Activated CD4-positive, alpha-beta memory T cell treated with anti-CD3 and anti-CD28 coated beads for 36 hours (primary cell): ENCODE results near the gene HMGB1. TPM values are rescaled to one million over a fixed set of nuclear protein-coding genes. Genes with fewer than 3 reads are reported as not detected.
"Not testable (repeated sequence)": the region's sequence is repeated elsewhere in the genome, so short reads cannot be mapped to it uniquely, and the experiment has no call there.

Source experiments
- CTCF ChIA-PET: fragments of 350-600 bp; sonication (Branson Sonifier 250); formaldehyde crosslinking; loops from one replicate; lab custom pipeline; 2021; ENCODE audit warnings: antibody characterized with exemption, inconsistent platforms; lab: Charles Lee
- POLR2A ChIA-PET: fragments of 350-600 bp; sonication (Branson Sonifier 250); formaldehyde crosslinking; loops from one replicate; lab custom pipeline; 2021; ENCODE audit warnings: antibody characterized with exemption; lab: Charles Lee
- DNase-seq: peaks from one replicate; pipeline ENCODE4 v3.0.0-alpha.2; 2020
- H3K27ac Mint-ChIP-seq: one replicate; pipeline ENCODE4 v1.8.0; 2021; ENCODE audit warnings: mixed read lengths
- H3K27me3 Mint-ChIP-seq: one replicate; pipeline ENCODE4 v1.8.0; 2021; ENCODE audit warnings: mixed read lengths
- H3K36me3 Mint-ChIP-seq: one replicate; pipeline ENCODE4 v1.8.0; 2021; ENCODE audit warnings: mixed read lengths
- H3K4me1 Mint-ChIP-seq: one replicate; pipeline ENCODE4 v1.8.0; 2021; ENCODE audit warnings: low read depth, mixed read lengths
- H3K4me3 Mint-ChIP-seq: one replicate; pipeline ENCODE4 v1.8.0; 2021; ENCODE audit warnings: mild to moderate bottlenecking, mixed read lengths
- H3K9me3 Mint-ChIP-seq: one replicate; pipeline ENCODE4 v1.8.0; 2021; ENCODE audit warnings: mixed read lengths
- intact Hi-C: fragments of 100-400 bp; cut with micrococcal nuclease; formaldehyde crosslinking; loops from one replicate; pipeline ENCODE4 v1.15.1; 2023
- total RNA-seq, 2 experiments: library from RNA; stranded (reverse); gene quantifications; one replicate each; pipeline ENCODE4 v1.2.3, GENCODE V29; 2021

The HMGB1 gene
- total RNA-seq, 2 experiments from 2014 or later, result 689 to 693 TPM

DNA sequence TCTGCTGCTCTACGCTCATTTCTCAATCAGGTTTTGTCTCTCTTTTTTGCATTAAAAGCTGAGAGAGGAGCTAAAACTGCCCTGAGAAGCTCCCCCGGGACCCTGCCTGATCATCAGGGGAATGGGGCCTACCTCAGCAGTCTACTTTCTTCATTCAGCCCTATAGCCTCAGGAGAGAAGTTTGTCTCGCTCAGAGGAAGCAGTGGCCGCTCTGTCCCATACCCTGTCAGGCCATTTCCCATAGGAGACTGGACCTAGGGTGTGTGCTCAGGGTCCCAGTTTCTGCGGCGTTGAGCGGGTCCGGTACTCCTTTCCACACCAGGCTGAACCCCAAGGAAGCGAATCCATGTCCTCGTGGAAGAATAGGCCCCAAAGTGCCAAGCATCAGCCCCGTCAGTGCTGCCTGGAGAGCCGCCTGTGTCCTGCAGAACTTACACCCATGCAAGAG lies 21.8 kb downstream of the HMGB1 start:
- H3K4me3 Mint-ChIP-seq, result no peak overlapping the region
- CTCF ChIA-PET, result no interaction called here
- peaks cover 3% of the 10 kb centered on the region for H3K27me3 Mint-ChIP-seq
- H3K36me3 Mint-ChIP-seq, result no peaks in the 10 kb centered on the region
- POLR2A ChIA-PET, result no interaction called here
- H3K27ac Mint-ChIP-seq, result no peak overlapping the region
- intact Hi-C loops, result no loop called here
- H3K4me1 Mint-ChIP-seq, result peaks cover 5% of the 10 kb centered on the region
- no peaks in the 10 kb centered on the region for H3K9me3 Mint-ChIP-seq
- DNase-seq, result no peak

DNA sequence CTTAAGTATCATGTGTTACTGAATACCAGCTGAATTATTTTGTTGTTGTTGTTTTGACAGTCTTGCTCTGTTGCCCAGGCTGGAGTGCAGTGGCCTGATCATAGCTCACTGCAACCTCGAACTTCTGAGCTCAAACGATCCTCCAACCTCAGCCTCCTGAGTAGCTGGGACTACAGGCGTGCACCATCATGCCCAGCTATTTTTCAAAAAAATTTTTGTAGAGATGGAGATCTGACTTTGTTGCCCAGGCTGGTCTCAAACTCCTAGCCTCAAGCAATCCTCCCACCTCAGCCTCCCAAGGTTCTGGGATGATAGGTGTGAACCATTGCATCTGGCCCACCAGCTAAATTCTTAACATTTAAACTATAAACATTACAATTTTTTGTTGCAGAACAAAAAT lies 22.2 kb downstream of the HMGB1 start:
- H3K4me3 Mint-ChIP-seq, CTCF ChIA-PET, H3K27ac Mint-ChIP-seq, H3K36me3 Mint-ChIP-seq, H3K27me3 Mint-ChIP-seq, H3K4me1 Mint-ChIP-seq, H3K9me3 Mint-ChIP-seq, POLR2A ChIA-PET, DNase-seq, intact Hi-C loops: not testable (repeated sequence)

DNA sequence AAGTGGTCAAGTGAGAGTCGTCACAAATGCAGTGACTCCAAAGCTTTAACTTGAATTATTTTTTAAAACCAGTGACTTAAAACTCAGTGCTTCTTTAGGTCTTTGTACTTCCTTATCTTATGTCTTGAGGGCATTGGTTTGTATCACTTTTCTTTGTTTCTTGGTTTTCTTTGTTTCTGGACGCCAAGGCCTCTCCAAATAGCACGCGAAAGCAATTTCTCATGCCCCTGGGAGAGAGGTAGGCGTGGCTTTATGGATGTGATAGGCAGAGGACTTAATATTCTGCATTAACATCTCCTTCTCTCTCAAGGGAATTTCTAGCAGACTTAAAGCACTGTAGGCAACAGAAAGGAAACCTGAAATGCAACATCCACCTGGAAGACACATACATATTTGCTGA lies 22.8 kb downstream of the HMGB1 start:
- no peaks in the 10 kb centered on the region for H3K9me3 Mint-ChIP-seq
- peaks cover 3% of the 10 kb centered on the region for H3K27me3 Mint-ChIP-seq
- H3K4me1 Mint-ChIP-seq, result peaks cover 5% of the 10 kb centered on the region
- ChIA-PET POLR2A (no interaction called here), CTCF (no interaction called here)
- no peak overlapping the region for H3K4me3 Mint-ChIP-seq
- intact Hi-C loops, result no loop called here
- H3K27ac Mint-ChIP-seq, result no peak overlapping the region
- no peak for DNase-seq
- H3K36me3 Mint-ChIP-seq, result no peaks in the 10 kb centered on the region

DNA sequence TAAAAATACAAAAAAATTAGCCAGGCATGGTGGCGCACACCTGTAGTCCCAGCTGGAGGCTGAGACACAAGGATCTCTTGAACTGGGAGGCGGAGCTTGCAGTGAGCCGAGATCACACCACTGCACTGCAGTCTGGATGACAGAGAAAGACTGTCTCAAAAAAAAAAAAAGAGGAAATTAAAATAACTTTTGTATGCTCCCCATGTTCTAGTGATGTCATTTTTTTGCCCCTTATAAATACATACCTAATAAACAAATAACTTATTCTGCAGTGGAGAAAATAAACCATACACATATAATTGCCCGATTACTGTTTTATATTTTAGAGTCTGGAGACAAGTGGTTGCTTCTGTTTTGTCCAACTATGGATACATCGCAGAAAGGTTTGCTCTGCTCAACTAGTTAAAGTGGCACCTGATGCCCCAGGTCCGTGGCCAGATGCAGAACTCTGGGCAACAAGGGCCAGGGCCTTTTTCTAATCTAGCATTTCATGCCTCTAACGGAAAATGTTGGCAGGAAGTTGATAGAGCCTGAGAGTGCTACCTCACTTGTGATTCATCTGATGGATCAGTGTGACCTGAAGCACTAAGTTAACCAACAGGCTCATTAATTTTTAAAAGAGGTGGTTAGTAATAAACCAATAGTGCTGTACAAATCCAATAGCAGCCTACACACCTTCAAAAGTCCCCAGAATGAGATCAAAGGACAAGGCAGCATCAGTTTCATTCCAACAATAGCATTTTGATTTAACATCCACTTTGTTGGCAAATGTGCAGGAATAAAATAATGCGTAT lies 24.6 kb downstream of the HMGB1 start:
- POLR2A ChIA-PET, result no interaction called here
- DNase-seq, result no peak
- intact Hi-C loops, result no loop called here
- Mint-ChIP-seq H3K4me3 (no peak overlapping the region), H3K27me3 (peaks cover under 1% of the 10 kb centered on the region), H3K27ac (no peak overlapping the region), H3K9me3 (no peaks in the 10 kb centered on the region), H3K4me1 (peaks cover 5% of the 10 kb centered on the region), H3K36me3 (no peaks in the 10 kb centered on the region)
- CTCF ChIA-PET, result interaction anchor here (1.6 kb wide), 1 partner anchor 14 kb away, joined by 4 read pairs; no protein-coding TSS in a partner anchor

GRCh38 chr13:30438286-30438685 lies 27.4 kb downstream of the HMGB1 start:
- Mint-ChIP-seq H3K4me1 (peaks cover 5% of the 10 kb centered on the region), H3K27me3 (peaks cover 2% of the 10 kb centered on the region), H3K36me3 (no peaks in the 10 kb centered on the region), H3K27ac (no peak overlapping the region), H3K9me3 (no peaks in the 10 kb centered on the region), H3K4me3 (no peak overlapping the region)
- intact Hi-C loops, result no loop called here
- CTCF ChIA-PET, result no interaction called here
- DNase-seq, result no peak
- POLR2A ChIA-PET, result no interaction called here

- intact Hi-C loops, result no loop called here
- Mint-ChIP-seq H3K4me1 (peaks cover 5% of the 10 kb centered on the region), H3K9me3 (no peaks in the 10 kb centered on the region), H3K27me3 (peaks cover 2% of the 10 kb centered on the region), H3K4me3 (no peak overlapping the region), H3K27ac (no peak overlapping the region), H3K36me3 (no peaks in the 10 kb centered on the region)
- ChIA-PET POLR2A (no interaction called here), CTCF (interaction anchor here (0.7 kb wide), 1 partner anchor 590 kb away, joined by 3 read pairs; no protein-coding TSS in a partner anchor)
- DNase-seq, result no peak
Measured at GRCh38 chr13:30437177-30437576, 28.6 kb downstream of the HMGB1 start.

DNA sequence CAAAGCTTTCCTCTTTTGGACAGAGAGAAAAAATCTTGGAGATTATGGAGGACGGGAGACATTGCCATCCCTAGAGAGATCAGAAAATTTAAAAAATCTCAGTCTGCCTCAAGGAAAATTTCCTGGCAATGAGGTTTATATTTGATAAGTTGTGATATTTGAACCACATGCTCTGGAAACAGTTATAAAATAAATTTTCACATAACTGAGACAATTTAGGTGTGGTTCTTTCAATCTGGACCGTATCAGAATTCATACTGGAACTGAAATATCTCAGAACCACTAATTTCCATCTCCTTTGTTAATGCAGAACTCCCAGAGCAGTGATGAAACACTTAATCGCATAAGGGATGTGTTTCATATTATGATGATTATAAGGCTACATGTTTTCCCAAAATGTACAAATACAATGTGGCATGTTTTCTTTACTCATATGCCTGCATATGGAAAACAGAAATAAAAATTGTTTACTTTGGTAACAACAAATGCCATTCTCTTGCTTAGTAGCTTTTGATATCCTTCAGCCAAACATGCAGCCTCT lies 29.8 kb downstream of the HMGB1 start:
- intact Hi-C loops, result no loop called here

GRCh38 chr13:30431269-30431940 lies 34.3 kb downstream of the HMGB1 start:
- Mint-ChIP-seq H3K27ac (peak overlapping the region; percentile 86), H3K27me3 (peaks cover 2% of the 10 kb centered on the region), H3K4me1 (peaks cover 26% of the 10 kb centered on the region), H3K4me3 (no peak overlapping the region), H3K9me3 (no peaks in the 10 kb centered on the region), H3K36me3 (no peaks in the 10 kb centered on the region)
- POLR2A ChIA-PET, result interaction anchor here (1.6 to 2.6 kb wide), 2 partner anchors 9 to 34 kb away, joined by 6 to 9 read pairs; partner anchors contain the start of genes HMGB1 and UBE2L5
- CTCF ChIA-PET, result interaction anchor here (0.6 to 3.0 kb wide), 4 partner anchors 57 to 98 kb away, joined by 3 to 9 read pairs (median 4); no protein-coding TSS in a partner anchor
- no peak for DNase-seq
- intact Hi-C loops, result loop anchor here (2.0 kb wide), 1 partner anchor 33 kb away; the partner anchor contains the start of gene HMGB1

More for the DNA sequence above, 29.8 kb downstream of the HMGB1 start:
- POLR2A ChIA-PET, result no interaction called here
- Mint-ChIP-seq H3K9me3 (no peaks in the 10 kb centered on the region), H3K27me3 (peaks cover 2% of the 10 kb centered on the region), H3K4me1 (peaks cover 11% of the 10 kb centered on the region), H3K36me3 (no peaks in the 10 kb centered on the region), H3K27ac (no peak overlapping the region), H3K4me3 (no peak overlapping the region)
- CTCF ChIA-PET, result no interaction called here
- no peak for DNase-seq

DNA sequence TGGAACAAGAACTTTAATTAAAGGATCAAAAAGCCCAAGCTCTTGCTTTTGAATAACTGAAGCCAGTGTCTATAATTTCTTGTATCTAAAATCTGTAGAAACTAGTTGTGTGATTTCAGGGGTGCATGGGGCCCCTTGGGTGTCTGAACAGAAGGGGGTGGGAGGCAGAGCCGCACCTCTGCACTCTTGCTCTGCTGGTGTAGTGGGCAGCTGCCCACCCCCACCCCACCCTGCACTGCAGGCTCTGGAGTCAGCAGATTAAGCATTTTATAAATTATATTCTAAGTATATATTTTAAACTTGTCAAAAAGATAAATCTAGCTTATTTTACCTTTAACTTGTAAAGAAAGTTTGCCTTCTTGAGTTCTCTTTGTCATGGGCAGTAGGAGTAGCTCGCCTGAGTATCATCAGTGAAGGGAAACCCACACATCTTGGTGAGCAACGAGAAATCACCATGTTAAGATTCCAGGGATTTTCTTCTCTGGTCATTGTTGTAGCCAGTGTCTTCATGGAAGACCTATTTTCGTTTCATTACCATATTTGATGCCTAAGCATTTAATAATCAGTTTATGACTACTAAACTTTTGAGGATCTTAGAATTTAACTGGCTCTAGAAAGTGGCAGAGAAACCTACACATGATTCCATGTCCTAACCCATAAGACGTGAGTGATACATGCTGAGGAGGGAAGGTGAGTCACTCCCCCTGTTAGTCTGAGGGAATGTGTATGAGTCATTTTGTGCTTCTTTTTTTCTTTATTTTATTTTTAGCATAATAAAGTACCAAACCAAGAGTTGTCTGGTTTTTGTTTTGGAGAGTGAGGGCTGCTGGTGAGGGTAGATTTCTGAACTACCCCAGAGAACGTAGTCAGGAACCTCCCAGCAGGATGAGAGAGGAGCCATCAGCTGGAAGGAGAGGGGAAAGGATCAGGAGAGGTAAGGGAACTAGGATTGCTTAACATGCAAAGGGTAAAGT lies 35.7 kb downstream of the HMGB1 start:
- DNase-seq, result peak; percentile 47
- peaks cover 26% of the 10 kb centered on the region for H3K4me1 Mint-ChIP-seq
- no peaks in the 10 kb centered on the region for H3K27me3 Mint-ChIP-seq
- peak overlapping the region; percentile 61 for H3K4me3 Mint-ChIP-seq
- no peaks in the 10 kb centered on the region for H3K9me3 Mint-ChIP-seq
- peak overlapping the region; percentile 86 for H3K27ac Mint-ChIP-seq
- ChIA-PET POLR2A (interaction anchor here (1.6 to 2.6 kb wide), 2 partner anchors 8 to 35 kb away, joined by 6 to 9 read pairs; partner anchors contain the start of genes HMGB1 and UBE2L5), CTCF (interaction anchor here (0.9 to 3.0 kb wide), 4 partner anchors 23 to 225 kb away, joined by 3 to 9 read pairs (median 3); no protein-coding TSS in a partner anchor)
- no peaks in the 10 kb centered on the region for H3K36me3 Mint-ChIP-seq
- intact Hi-C loops, result loop anchor here (1.0 to 10.0 kb wide), 5 partner anchors 8 to 615 kb away; partner anchors contain the start of genes HMGB1, UBE2L5 and USPL1

GRCh38 chr13:30429235-30429634 lies 36.5 kb downstream of the HMGB1 start:
- intact Hi-C loops, result loop anchor here (10.0 kb wide), 1 partner anchor 616 kb away; no protein-coding TSS in a partner anchor
- Mint-ChIP-seq H3K9me3 (no peaks in the 10 kb centered on the region), H3K27me3 (no peaks in the 10 kb centered on the region), H3K4me1 (peaks cover 26% of the 10 kb centered on the region), H3K4me3 (no peak overlapping the region), H3K36me3 (no peaks in the 10 kb centered on the region), H3K27ac (no peak overlapping the region)
- ChIA-PET POLR2A (interaction anchor here (2.6 kb wide), 1 partner anchor 36 kb away, joined by 9 read pairs; the partner anchor contains the start of gene HMGB1), CTCF (interaction anchor here (1.4 to 3.0 kb wide), 2 partner anchors 22 to 54 kb away, joined by 3 to 9 read pairs; no protein-coding TSS in a partner anchor)
- DNase-seq, result no peak

- no peaks in the 10 kb centered on the region for H3K27me3 Mint-ChIP-seq
- no peaks in the 10 kb centered on the region for H3K9me3 Mint-ChIP-seq
- POLR2A ChIA-PET, result no interaction called here
- H3K27ac Mint-ChIP-seq, result no peak overlapping the region
- H3K36me3 Mint-ChIP-seq, result no peaks in the 10 kb centered on the region
- CTCF ChIA-PET, result no interaction called here
- no peak overlapping the region for H3K4me3 Mint-ChIP-seq
- DNase-seq, result no peak
- H3K4me1 Mint-ChIP-seq, result peaks cover 12% of the 10 kb centered on the region
- intact Hi-C loops, result loop anchor here (2.0 to 10.0 kb wide), 4 partner anchors 29 to 621 kb away; partner anchors contain the start of gene HMGB1
Measured at GRCh38 chr13:30423891-30424290, 41.8 kb downstream of the HMGB1 start.
